ENCODE results near the gene IRX2. TPM values are rescaled to one million over a fixed set of nuclear protein-coding genes. Genes with fewer than 3 reads are reported as not detected.

Gene IRX2
- total RNA-seq, 1 donor from 2014 or later = 6.7 TPM

GRCh38 chr5:2780421-2781171 lies 29.1 kb upstream of the IRX2 start:
- Histone ChIP-seq H2AFZ (ENCODE audit: low read depth, low read length) (no peak overlapping the region), H3K4me2 (ENCODE audit: low read length) (no peak overlapping the region), H3K27ac (ENCODE audit: low read depth, low read length) (no peak overlapping the region), H3K4me1 (ENCODE audit: insufficient read depth, low read length) (no peaks in the 10 kb centered on the region), H3K27me3 (ENCODE audit: insufficient read depth, low read length) (no peaks in the 10 kb centered on the region), H3K9ac (ENCODE audit: low read length) (no peak overlapping the region), H3K79me2 (ENCODE audit: insufficient read depth, low read length) (no peaks in the 10 kb centered on the region), H3K4me3 (ENCODE audit: insufficient read depth, low read depth, low read length) (no peak overlapping the region), H3K9me3 (ENCODE audit: insufficient read depth, low read depth, low read length) (peaks cover 7% of the 10 kb centered on the region), H3K36me3 (ENCODE audit: insufficient read depth, low read length) (no peaks in the 10 kb centered on the region), H4K20me1 (ENCODE audit: insufficient read depth, low read length) (no peaks in the 10 kb centered on the region)
- Mint-ChIP-seq H3K9me3 (ENCODE audit: unreplicated experiment) (peaks cover 6% of the 10 kb centered on the region), H3K27me3 (ENCODE audit: low read depth, unreplicated experiment) (peaks cover 13% of the 10 kb centered on the region), H3K27ac (ENCODE audit: unreplicated experiment) (no peak overlapping the region), H3K4me1 (ENCODE audit: low read depth, unreplicated experiment) (no peaks in the 10 kb centered on the region), H3K36me3 (ENCODE audit: low read depth, unreplicated experiment) (no peaks in the 10 kb centered on the region), H3K4me3 (ENCODE audit: unreplicated experiment) (no peak overlapping the region)
- DNase-seq (ENCODE audit: low read depth) (no peak), FAIRE-seq (no peak)
- TF ChIP-seq, protein P1, sequence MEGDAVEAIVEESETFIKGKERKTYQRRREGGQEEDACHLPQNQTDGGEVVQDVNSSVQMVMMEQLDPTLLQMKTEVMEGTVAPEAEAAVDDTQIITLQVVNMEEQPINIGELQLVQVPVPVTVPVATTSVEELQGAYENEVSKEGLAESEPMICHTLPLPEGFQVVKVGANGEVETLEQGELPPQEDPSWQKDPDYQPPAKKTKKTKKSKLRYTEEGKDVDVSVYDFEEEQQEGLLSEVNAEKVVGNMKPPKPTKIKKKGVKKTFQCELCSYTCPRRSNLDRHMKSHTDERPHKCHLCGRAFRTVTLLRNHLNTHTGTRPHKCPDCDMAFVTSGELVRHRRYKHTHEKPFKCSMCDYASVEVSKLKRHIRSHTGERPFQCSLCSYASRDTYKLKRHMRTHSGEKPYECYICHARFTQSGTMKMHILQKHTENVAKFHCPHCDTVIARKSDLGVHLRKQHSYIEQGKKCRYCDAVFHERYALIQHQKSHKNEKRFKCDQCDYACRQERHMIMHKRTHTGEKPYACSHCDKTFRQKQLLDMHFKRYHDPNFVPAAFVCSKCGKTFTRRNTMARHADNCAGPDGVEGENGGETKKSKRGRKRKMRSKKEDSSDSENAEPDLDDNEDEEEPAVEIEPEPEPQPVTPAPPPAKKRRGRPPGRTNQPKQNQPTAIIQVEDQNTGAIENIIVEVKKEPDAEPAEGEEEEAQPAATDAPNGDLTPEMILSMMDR (IDR thresholded peaks at IDR 0.05; ENCODE audit: insufficient read depth, low read depth, low read length) = no peak
- TF ChIP-seq EZH2 (IDR thresholded peaks at IDR 0.05; ENCODE audit: insufficient read depth, low read length) = no peak

DNA sequence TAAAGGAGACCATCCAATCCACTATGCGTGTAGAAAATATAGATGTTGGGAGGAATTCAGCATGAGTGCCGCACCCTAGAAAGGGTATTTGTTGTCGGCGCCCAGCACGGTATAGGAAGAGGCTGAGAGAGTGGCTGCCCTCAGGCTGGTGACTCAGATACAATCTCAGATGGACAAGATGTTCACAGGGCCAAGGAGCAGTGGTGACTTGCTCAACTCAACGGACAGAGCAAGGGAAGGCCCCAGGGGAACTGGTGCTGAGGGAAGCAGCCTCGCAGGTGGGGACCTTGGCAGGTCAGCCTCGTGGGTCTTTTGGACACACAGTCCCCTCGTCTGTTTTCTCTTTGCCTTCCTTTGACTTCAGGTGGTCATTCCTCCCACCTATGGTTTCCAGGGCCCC lies 28.0 kb upstream of the IRX2 start:
- DNase-seq (ENCODE audit: low read depth) (no peak), FAIRE-seq (no peak)
- Mint-ChIP-seq H3K27ac (ENCODE audit: unreplicated experiment) (no peak overlapping the region), H3K27me3 (ENCODE audit: low read depth, unreplicated experiment) (peaks cover 13% of the 10 kb centered on the region), H3K4me1 (ENCODE audit: low read depth, unreplicated experiment) (no peaks in the 10 kb centered on the region), H3K4me3 (ENCODE audit: unreplicated experiment) (no peak overlapping the region), H3K36me3 (ENCODE audit: low read depth, unreplicated experiment) (no peaks in the 10 kb centered on the region), H3K9me3 (ENCODE audit: unreplicated experiment) (no peaks in the 10 kb centered on the region)
- Histone ChIP-seq H3K9me3 (ENCODE audit: insufficient read depth, low read depth, low read length) (peaks cover 7% of the 10 kb centered on the region), H3K9ac (ENCODE audit: low read length) (no peak overlapping the region), H3K4me3 (ENCODE audit: insufficient read depth, low read depth, low read length) (no peak overlapping the region), H3K27me3 (ENCODE audit: insufficient read depth, low read length) (no peaks in the 10 kb centered on the region), H2AFZ (ENCODE audit: low read depth, low read length) (no peak overlapping the region), H3K27ac (ENCODE audit: low read depth, low read length) (no peak overlapping the region), H4K20me1 (ENCODE audit: insufficient read depth, low read length) (no peaks in the 10 kb centered on the region), H3K36me3 (ENCODE audit: insufficient read depth, low read length) (no peaks in the 10 kb centered on the region), H3K4me2 (ENCODE audit: low read length) (no peak overlapping the region), H3K4me1 (ENCODE audit: insufficient read depth, low read length) (no peaks in the 10 kb centered on the region), H3K79me2 (ENCODE audit: insufficient read depth, low read length) (no peaks in the 10 kb centered on the region)
- no peak for TF ChIP-seq EZH2 (IDR thresholded peaks at IDR 0.05; ENCODE audit: insufficient read depth, low read length)
- TF ChIP-seq, protein P1 (IDR thresholded peaks at IDR 0.05; ENCODE audit: insufficient read depth, low read depth, low read length) = no peak

Measured in astrocyte (in vitro differentiated cells and primary cell).